NT2/D1 (cell line): ENCODE results near the gene GTF3C6.

Experiments
- SUZ12 ChIP-seq: IDR thresholded peaks from 2 replicates; pipeline ENCODE4 v1.6.1; 2011; ENCODE audit not compliant: insufficient read length, insufficient read depth; ENCODE audit errors: extremely low read depth
- YY1 ChIP-seq: IDR thresholded peaks from 2 replicates; pipeline ENCODE4 v1.6.1; 2011; ENCODE audit not compliant: insufficient read length, insufficient read depth
- ZNF274 ChIP-seq: IDR thresholded peaks from 2 replicates; pipeline ENCODE4 v1.6.1; 2011; ENCODE audit warnings: mild to moderate bottlenecking, low read depth, low read length

- no peak for TF ChIP-seq SUZ12
- no peak for TF ChIP-seq YY1
- TF ChIP-seq ZNF274: no peak
Measured at GRCh38 chr6:110980227-110980626, 21.7 kb downstream of the GTF3C6 start.
